Non-pigmented ciliary epithelial cell (primary cell): ENCODE measurements around the gene KLK10.
"Not testable (repeated sequence)": the region's sequence is repeated elsewhere in the genome, so short reads cannot be mapped to it uniquely, and the experiment has no call there.

Experiments used
- DNase-seq: peaks from one replicate; pipeline ENCODE4 v3.0.0-alpha.2; 2010; ENCODE audit warnings: low read depth

Gene KLK10

DNA sequence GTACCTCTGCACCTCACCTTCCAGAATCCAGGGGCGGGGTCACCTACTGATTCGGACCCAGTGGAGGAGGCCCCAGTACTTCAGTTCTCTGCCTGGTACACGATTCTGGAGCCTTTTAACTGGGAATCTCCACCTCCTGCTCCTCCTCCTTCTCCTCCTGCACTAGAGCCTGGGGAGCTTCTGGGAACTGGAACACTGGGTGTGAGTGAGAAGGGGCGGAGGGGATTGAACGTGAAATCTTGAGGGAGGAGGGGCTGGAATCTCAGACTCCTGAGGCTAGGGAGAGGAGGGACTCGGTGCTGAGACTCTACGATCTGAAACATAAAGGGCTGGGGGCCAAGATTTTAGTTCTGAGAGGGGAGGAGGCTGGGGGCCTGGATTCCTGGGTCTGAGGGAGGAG is 18.0 kb downstream of the KLK10 start, which contains the start of gene KLK8:
KLK8 (minus strand) TSS at position 90 of the 400 bp plus-strand sequence. CDS start 437 bp downstream, outside the sequence.
- DNase-seq = no peak

DNA sequence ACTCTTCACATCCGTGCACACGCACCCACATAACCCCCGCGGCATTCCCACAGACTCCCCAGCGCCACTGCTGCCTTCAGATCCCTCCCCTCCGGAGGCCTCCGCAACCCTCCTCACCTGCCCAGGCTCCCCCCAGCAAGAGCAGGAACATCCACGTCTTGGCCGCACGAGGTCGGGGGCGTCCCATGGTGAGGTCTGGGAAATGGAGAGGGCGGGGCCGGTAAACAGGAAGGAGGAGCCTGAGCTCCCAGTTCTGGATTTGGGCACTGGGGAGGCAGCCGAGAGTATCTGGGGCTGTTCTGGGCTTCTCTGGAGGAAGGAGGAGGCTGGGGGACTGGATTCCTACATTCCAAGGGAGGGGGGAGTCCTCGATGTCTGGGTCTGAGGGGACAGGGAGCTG is 18.5 kb downstream of the KLK10 start:
- no peak for DNase-seq

- no peak for DNase-seq
Measured at GRCh38 chr19:51000426-51000825, 19.1 kb downstream of the KLK10 start.

DNA sequence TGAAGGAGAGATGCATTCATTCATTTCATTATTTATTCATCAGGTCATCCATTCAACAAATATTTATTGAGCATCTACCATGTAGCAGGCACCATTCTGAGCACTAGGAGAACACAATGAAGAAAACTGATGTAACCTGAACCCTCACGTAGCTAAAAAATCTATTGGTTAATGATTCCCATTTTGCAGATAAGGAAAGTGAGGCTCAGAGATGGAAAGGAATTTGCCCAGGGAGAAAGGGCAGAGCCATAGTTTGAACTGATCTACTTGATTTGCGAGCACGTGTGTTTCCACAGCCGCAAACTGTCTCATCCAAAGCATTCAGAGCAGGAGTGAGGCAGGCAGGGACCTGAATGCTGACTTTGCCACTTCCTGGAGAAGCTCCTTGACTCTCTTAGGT is 20.8 kb downstream of the KLK10 start:
- no peak for DNase-seq

GRCh38 chr19:50998061-50998460 is 21.4 kb downstream of the KLK10 start:
- DNase-seq = no peak

DNA sequence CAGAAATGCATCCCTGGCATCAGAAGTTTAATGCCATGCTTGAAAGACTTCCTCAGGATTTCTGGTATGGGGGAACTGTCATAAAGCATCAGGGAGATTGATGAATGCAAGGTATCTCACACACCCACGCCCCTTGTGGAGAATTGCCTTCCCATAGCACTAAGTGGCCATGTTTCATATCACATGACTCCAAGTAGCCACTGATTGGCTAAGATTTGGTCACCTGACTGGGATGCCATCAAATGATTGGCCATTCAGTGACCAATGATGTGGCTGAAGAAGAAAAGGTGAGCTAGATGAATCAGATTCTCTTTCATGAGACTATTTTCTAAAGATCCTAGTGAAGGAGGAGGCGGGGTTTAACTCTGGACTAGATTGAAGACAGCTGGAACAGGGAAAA is 25.4 kb downstream of the KLK10 start:
- no peak for DNase-seq

DNA sequence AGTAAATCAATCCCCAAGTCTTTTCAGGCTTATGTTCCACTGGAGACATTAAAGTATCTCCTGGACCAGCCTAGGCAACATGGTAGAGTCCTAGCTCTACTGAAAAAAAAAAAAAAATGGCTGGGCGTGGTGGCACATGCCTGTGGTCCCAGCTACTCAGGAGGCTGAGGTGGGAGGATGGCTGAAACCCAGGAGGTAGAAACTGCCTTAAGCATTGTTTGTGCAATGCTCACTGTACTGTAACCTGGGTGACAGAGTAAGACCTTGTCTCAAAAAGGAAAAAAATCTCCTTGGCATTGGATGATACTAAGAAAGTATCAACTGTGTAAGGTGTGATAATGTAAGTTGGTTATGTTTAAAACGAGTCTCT is 26.9 kb downstream of the KLK10 start:
- DNase-seq = no peak

- DNase-seq = not testable (repeated sequence)
Measured at GRCh38 chr19:50984416-50984815, 35.1 kb downstream of the KLK10 start.

DNA sequence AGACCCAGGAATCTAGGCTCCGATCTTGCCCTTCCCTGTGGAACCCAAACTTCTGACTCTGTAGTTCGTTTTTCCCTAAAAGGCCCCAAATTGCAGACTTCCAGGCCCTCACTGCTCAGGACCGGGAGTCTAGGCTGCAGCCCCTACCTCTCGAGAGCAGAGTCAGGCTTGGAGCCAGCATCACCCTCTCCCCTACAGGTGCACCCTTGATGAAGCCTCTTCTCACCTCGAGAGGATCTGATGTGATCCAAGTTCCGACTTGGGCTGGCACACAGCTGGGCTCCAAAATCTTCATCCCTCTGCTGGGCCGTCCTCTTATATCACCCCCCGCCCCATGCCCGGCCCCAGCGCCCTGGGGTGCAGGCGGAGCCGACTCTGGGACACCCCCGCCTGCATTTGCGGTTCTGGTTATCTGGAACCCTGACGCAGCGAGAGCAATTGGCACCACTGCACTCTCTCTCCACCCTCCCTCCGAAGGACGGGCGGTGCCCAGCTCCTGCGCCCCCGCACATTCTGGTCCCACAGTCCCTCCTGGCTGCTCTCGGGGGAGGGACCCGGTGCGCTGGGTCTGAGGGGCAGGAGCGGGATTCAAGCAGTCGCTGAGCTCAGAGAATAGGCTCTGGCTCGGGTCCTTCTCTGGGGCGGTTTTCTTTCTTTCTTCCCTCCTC is 35.8 kb downstream of the KLK10 start, which contains the start of gene KLK7:
KLK7 (minus strand) TSS at position 293 of the 668 bp plus-strand sequence. CDS start 1,518 bp downstream, outside the sequence.
- no peak for DNase-seq

DNA sequence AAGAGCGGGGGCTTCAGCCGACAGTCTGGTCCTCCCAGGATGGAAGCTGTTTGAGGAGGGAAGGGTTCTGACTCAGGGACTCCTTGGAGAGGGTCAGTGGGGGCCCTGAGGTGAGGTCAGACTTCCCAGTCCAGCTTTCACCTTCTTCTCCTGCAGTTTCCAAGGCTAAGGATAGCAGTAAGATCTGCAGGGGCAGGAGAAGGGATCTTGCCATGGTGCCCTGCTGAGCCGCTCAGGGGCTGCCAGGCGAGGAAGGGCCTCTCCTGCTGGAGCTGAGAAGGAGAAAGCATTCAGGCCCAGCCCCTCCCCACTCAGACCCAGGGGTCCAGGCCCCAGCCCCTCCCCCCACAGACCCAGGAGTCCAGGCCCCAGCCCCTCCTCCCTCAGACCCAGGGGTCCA is 37.3 kb downstream of the KLK10 start:
- DNase-seq = no peak

GRCh38 chr19:50981587-50982146 is 37.8 kb downstream of the KLK10 start:
- no peak for DNase-seq

DNA sequence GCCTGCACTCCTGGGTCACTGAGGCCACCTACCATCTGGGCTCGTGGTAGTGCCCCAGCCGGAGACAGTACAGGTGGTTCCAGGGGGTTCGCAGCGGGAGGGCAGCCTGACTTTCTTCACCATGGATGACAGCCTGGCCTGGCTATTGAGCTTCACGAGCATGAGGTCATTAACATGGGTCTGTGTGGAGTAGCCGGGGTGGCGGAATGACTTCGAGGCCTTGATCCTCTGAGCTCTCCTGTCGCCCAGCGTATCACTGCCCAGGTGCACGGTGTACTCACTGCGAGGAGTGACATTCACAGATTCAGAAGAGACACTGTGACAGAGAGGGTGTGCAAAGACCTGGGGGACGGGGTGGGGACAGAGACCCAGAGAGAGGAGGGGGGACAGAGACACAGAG is 39.3 kb downstream of the KLK10 start:
- no peak for DNase-seq

- no peak for DNase-seq
Measured at GRCh38 chr19:50979758-50980157, 39.8 kb downstream of the KLK10 start.

GRCh38 chr19:50978772-50979390 is 40.6 kb downstream of the KLK10 start:
- no peak for DNase-seq

- DNase-seq = no peak
Measured at GRCh38 chr19:50977626-50978025, 41.9 kb downstream of the KLK10 start.

DNA sequence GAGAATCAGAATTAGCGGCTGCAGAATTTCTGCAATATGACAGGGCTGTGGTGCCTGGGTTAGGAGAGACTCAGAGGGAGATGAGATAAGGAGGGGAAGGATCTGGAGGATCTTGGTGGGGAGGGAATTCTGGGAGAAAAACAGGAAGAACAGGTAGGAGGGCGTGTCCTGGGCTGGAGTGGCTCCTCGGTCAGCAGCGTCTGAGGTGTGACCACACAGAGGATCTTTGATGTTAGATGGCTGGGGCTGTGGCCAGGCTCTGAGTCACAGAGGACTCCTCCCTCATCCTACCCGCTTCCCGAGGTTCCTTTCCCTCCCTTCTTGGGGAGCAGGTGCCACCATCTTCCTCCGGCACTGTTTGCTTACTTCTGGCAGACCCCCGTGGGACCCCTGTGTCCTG is 43.7 kb downstream of the KLK10 start:
- no peak for DNase-seq

DNA sequence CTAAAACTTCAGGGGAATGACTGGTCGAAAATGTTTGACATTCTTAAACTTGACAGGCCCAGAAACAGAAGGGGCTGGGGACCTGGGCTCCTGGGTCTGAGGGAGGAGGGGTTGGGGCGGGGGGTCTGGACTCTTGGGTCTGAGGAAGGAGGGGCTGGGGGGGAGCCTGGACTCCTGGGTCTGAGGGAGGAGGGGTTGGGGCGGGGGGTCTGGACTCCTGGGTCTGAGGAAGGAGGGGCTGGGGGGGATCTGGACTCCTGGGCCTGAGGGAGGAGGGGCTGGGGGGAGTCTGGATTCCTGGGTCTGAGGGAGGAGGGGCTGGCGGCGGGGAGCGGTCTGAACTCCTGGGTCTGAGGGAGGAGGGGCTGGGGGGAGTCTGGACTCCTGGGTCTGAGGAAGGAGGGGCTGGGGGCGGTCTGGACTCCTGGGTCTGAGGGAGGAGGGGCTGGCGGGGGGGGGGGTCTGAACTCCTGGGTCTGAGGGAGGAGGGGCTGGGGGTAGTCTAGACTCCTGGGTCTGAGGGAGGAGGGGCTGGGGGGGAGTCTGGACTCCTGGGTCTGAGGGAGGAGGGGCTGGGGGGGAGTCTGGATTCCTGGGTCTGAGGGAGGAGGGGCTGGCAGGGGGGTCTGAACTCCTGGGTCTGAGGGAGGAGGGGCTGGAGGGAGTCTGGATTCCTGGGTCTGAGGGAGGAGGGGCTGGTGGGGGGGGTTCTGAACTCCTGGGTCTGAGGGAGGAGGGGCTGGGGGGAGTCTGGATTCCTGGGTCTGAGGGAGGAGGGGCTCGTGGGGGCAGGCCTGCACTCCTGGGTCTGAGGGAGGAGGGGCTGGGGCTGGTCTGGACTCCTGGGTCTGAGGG is 44.6 kb downstream of the KLK10 start:
- no peak for DNase-seq

GRCh38 chr19:50972795-50973376 is 46.6 kb downstream of the KLK10 start:
- DNase-seq = no peak

GRCh38 chr19:50969810-50970209 is 49.7 kb downstream of the KLK10 start:
- DNase-seq = not testable (repeated sequence)

- no peak for DNase-seq
Measured at GRCh38 chr19:50969413-50969760, 50.1 kb downstream of the KLK10 start, which contains the start of gene KLK6. KLK6 (minus strand) TSS chr19:50969591; CDS start chr19:50968104, 1,487 bp downstream.

GRCh38 chr19:50968716-50969412 is 50.6 kb downstream of the KLK10 start:
- no peak for DNase-seq
